CD4-positive, alpha-beta T cell (primary cell): Measurements from ENCODE around the gene PPIL1. TPM values are rescaled to one million over a fixed set of nuclear protein-coding genes. Genes with fewer than 3 reads are reported as not detected.
"Not testable (repeated sequence)": the region's sequence is repeated elsewhere in the genome, so short reads cannot be mapped to it uniquely, and the experiment has no call there.

Experiments used
- ATAC-seq: fragments of 200-7000 bp; cut with Tn5 transposase; one replicate; pipeline ENCODE4 v1.10.0; 2022; ENCODE audit warnings: mild to moderate bottlenecking; ENCODE audit not compliant: poor library complexity
- CTCF ChIA-PET: fragments of 350-600 bp; sonication (Branson Sonifier 250); formaldehyde crosslinking; loops from one replicate; lab custom pipeline; 2021; ENCODE audit warnings: antibody characterized with exemption, inconsistent platforms; lab: Charles Lee
- POLR2A ChIA-PET: fragments of 350-600 bp; sonication (Branson Sonifier 250); formaldehyde crosslinking; loops from one replicate; lab custom pipeline; 2021; ENCODE audit warnings: antibody characterized with exemption, inconsistent platforms; lab: Charles Lee
- DNase-seq, 14 experiments: peaks; one replicate each; pipeline ENCODE4 v3.0.0-alpha.2; 2013 to 2020; ENCODE audit warnings: mixed read lengths in 2 of 14
- H3K27ac ChIP-seq, 2 donors: one replicate each; pipeline versions ENCODE4 v1.5.1 to v1.7.0; 2013; ENCODE audit warnings: low read length in 2 of 2, low read depth in 1 of 2, mild to moderate bottlenecking in 1 of 2
- H3K27me3 ChIP-seq, 2 experiments: 1 replicate in 1 of 2; 2 replicates in 1 of 2; pipeline versions ENCODE4 v1.6.1 to v1.7.0; 2013; ENCODE audit warnings: low read length in 2 of 2, control low read depth in 1 of 2, mild to moderate bottlenecking in 1 of 2, moderate library complexity in 1 of 2; ENCODE audit not compliant: insufficient read depth in 2 of 2, control insufficient read depth in 1 of 2
- H3K36me3 ChIP-seq: one replicate; pipeline ENCODE4 v1.6.1; 2013; ENCODE audit warnings: low read length, control low read depth; ENCODE audit not compliant: insufficient read depth
- H3K4me1 ChIP-seq: one replicate; pipeline ENCODE4 v1.6.1; 2013; ENCODE audit warnings: low read length, control low read depth; ENCODE audit not compliant: insufficient read depth
- H3K4me3 ChIP-seq: one replicate; pipeline ENCODE4 v1.5.1; 2013; ENCODE audit warnings: mild to moderate bottlenecking, low read length, moderate library complexity
- H3K9me3 ChIP-seq, 2 experiments: 1 replicate in 1 of 2; 2 replicates in 1 of 2; pipeline versions ENCODE4 v1.6.1 to v1.7.0; 2013; ENCODE audit warnings: low read length in 2 of 2, mild to moderate bottlenecking in 2 of 2, control low read depth in 1 of 2, moderate library complexity in 1 of 2; ENCODE audit not compliant: control insufficient read depth in 1 of 2, insufficient read depth in 1 of 2
- H3K27ac Mint-ChIP-seq: one replicate; pipeline ENCODE4 v1.8.0; 2020; ENCODE audit warnings: mixed read lengths
- H3K27me3 Mint-ChIP-seq: one replicate; pipeline ENCODE4 v1.8.0; 2021; ENCODE audit warnings: mixed read lengths
- H3K36me3 Mint-ChIP-seq: one replicate; pipeline ENCODE4 v1.8.0; 2021; ENCODE audit warnings: low read depth, mixed read lengths
- H3K4me1 Mint-ChIP-seq: one replicate; pipeline ENCODE4 v1.8.0; 2021; ENCODE audit warnings: low read depth, mixed read lengths
- H3K4me3 Mint-ChIP-seq: one replicate; pipeline ENCODE4 v1.8.0; 2020; ENCODE audit warnings: mild to moderate bottlenecking, mixed read lengths
- H3K9me3 Mint-ChIP-seq: one replicate; pipeline ENCODE4 v1.8.0; 2020; ENCODE audit warnings: mixed read lengths
- intact Hi-C, 2 experiments: fragments of 100-400 bp; cut with DNase I in 1 of 2; cut with micrococcal nuclease in 1 of 2; formaldehyde crosslinking; loops; one replicate each; pipeline versions ENCODE4 v1.15.1 to v1.9.0; 2023 to 2025; cut with DNase I, micrococcal nuclease
- total RNA-seq, 174 experiments: library from RNA in 2 of 174; stranded (reverse) in 2 of 174; gene quantifications; one replicate each; pipeline ENCODE4 v1.2.3 and lab custom pipeline; 2021 to 2026
- TF ChIP-seq, protein P1 (sequence below): fragments of 200-600 bp; IDR thresholded peaks from one replicate; pipeline ENCODE4 v1.8.0; 2022; ENCODE audit warnings: antibody characterized with exemption, mild to moderate bottlenecking

Gene PPIL1
- total RNA-seq, 2 experiments from 2014 or later = 1.8 to 2.2 TPM

DNA sequence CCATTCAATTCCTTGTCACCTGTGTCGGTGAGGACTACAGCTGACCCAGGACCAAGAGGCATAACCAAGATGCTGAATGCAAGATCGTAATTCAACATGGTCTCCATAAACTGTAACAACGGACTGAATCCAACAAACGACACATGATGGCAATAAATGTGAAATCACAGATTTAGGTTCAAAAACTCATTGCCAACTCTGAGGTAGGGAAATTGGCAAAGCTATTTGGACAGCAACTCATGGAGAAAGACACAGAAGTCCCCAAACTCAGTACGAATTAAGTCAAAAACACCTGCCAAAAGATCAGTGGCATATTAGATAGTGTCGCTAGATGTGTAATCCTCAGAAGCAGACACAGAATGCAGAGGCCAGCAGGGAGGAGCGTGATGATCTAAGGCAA, 60.4 kb downstream of the PPIL1 start:
- TF ChIP-seq, protein P1, sequence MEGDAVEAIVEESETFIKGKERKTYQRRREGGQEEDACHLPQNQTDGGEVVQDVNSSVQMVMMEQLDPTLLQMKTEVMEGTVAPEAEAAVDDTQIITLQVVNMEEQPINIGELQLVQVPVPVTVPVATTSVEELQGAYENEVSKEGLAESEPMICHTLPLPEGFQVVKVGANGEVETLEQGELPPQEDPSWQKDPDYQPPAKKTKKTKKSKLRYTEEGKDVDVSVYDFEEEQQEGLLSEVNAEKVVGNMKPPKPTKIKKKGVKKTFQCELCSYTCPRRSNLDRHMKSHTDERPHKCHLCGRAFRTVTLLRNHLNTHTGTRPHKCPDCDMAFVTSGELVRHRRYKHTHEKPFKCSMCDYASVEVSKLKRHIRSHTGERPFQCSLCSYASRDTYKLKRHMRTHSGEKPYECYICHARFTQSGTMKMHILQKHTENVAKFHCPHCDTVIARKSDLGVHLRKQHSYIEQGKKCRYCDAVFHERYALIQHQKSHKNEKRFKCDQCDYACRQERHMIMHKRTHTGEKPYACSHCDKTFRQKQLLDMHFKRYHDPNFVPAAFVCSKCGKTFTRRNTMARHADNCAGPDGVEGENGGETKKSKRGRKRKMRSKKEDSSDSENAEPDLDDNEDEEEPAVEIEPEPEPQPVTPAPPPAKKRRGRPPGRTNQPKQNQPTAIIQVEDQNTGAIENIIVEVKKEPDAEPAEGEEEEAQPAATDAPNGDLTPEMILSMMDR = no peak

DNA sequence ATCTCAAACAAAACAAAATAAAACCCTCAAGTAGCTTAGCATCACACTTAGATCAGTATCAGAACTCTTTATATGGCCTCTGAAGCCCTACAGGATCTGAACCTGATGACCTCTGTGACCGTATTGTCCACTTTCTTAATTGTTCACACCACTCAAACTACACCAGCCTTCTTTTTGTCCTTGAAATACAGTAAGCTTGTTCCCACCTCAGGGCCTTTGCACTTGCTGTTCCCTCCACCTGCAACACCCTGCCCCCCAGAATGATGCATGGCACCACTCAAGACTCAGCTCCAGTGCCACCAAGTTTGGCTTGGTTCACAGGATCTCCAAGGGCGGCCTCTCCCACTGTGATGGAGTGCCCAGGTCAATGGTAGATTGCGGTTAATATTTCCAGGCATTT, 61.1 kb downstream of the PPIL1 start:
- ATAC-seq (no peak), DNase-seq (no peak)
- no peak overlapping the region for H3K27ac Mint-ChIP-seq
- no peaks in the 10 kb centered on the region for H3K4me1 ChIP-seq
- intact Hi-C loops = no loop called here
- H3K27me3 Mint-ChIP-seq = peaks cover 1% of the 10 kb centered on the region
- no peaks in the 10 kb centered on the region for H3K9me3 ChIP-seq
- H3K27me3 ChIP-seq = no peaks in the 10 kb centered on the region
- no peak overlapping the region for H3K4me3 ChIP-seq
- ChIA-PET POLR2A (no interaction called here), CTCF (interaction anchor here (0.6 kb wide), 1 partner anchor 912 kb away, joined by 3 read pairs; no protein-coding TSS in a partner anchor)
- H3K36me3 ChIP-seq = no peaks in the 10 kb centered on the region
- TF ChIP-seq, protein P1 = no peak
- no peak overlapping the region for H3K4me3 Mint-ChIP-seq
- H3K4me1 Mint-ChIP-seq = no peaks in the 10 kb centered on the region
- no peaks in the 10 kb centered on the region for H3K36me3 Mint-ChIP-seq
- no peak overlapping the region for H3K27ac ChIP-seq
- no peaks in the 10 kb centered on the region for H3K9me3 Mint-ChIP-seq

More for the DNA sequence above, 60.4 kb downstream of the PPIL1 start:
- Histone ChIP-seq H3K9me3 (no peaks in the 10 kb centered on the region), H3K4me3 (no peak overlapping the region), H3K4me1 (no peaks in the 10 kb centered on the region), H3K27ac (no peak overlapping the region), H3K27me3 (no peaks in the 10 kb centered on the region), H3K36me3 (no peaks in the 10 kb centered on the region)
- Mint-ChIP-seq H3K36me3 (no peaks in the 10 kb centered on the region), H3K9me3 (no peaks in the 10 kb centered on the region), H3K4me3 (no peak overlapping the region), H3K27me3 (no peaks in the 10 kb centered on the region), H3K4me1 (no peaks in the 10 kb centered on the region), H3K27ac (no peak overlapping the region)
- ChIA-PET CTCF (no interaction called here), POLR2A (no interaction called here)
- ATAC-seq (no peak), DNase-seq (no peak)
- intact Hi-C loops = no loop called here

DNA sequence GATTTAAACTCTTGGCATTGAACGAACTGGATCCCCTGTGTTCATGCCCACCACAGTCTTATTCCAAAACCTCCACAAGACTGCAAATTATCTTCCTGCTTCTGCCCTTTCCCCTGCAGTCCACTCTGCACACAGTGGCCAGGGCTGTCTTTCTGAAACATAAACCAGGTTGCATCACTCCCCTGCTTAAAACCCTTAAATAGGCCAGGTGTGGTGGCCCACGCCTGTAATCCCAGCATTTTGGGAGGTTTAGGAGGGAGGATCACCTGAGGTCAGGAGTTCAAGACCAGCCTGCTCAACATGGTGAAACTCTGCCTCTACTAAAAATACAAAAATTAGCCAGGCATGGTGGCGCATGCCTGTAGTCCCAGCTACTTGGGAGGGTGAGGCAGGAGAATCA, 61.6 kb downstream of the PPIL1 start:
- CTCF ChIA-PET = interaction anchor here (0.6 kb wide), 1 partner anchor 912 kb away, joined by 3 read pairs; no protein-coding TSS in a partner anchor
- H3K4me3 ChIP-seq, H3K27ac ChIP-seq, H3K36me3 ChIP-seq, POLR2A ChIA-PET, intact Hi-C loops, H3K36me3 Mint-ChIP-seq, H3K9me3 ChIP-seq, H3K9me3 Mint-ChIP-seq, H3K27me3 ChIP-seq, H3K27me3 Mint-ChIP-seq, DNase-seq, H3K4me3 Mint-ChIP-seq, H3K27ac Mint-ChIP-seq, H3K4me1 Mint-ChIP-seq, ATAC-seq, H3K4me1 ChIP-seq: not testable (repeated sequence)
